ENCODE measurements around the gene DNASE1L1. TPM values are rescaled to one million over a fixed set of nuclear protein-coding genes. Genes with fewer than 3 reads are reported as not detected.
"Not testable (repeated sequence)": the region's sequence is repeated elsewhere in the genome, so short reads cannot be mapped to it uniquely, and the experiment has no call there.

The DNASE1L1 gene
- total and polyA plus RNA-seq, 7 donors: 42.2 to 149 (median 75.1) TPM

DNA sequence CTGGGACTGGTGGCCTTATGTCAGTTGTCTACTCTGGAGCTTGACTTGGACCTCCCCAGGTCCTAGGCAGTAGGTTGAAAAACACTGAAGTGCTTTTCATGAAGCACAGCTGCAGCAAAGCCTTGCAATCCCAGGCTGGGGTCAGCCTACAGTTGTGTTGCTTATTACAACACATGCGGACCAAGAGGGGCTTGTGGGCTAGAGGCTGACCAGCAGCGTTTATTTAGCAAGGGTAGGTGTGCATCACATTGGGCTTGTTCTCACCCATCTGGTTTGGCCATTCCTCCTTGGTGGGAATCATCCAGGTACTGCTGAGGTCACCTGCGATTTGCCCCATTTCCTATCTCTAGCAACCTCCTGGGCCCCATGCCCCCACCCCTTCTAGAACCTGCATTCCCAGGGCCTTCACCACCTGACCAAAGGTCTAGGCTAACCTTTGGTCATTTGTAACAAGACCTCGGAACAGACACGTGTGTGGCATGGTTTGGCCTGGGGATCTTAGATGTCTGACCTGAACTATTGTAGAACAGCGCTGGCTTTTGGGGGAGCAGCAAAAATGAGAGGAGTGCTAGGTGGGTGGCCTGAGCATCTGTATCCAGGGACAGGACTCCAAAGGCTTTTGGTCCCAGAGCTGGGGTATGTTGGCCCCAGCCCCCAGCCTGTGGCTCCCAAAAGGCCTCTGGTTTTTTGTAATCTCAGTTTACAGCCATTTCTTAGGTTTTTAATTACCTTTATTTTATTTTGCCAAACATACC is 7.8 kb downstream of the DNASE1L1 start:
- Histone ChIP-seq H3K4me3 (no peak overlapping the region), H3K27me3 (ENCODE audit: insufficient read depth in 3 of 3, low read length in 2 of 3) (no peaks in the 10 kb centered on the region), H3K4me1 (no peaks in the 10 kb centered on the region), H3K27ac (peak overlapping the region; percentile 97), H3K36me3 (ENCODE audit: insufficient read depth in 1 of 2, low read depth in 1 of 2) (peaks cover 3 to 46% of the 10 kb centered on the region in 2 donors), H3K9me3 (no peaks in the 10 kb centered on the region)
- ATAC-seq (no peak), DNase-seq (no peak)
- intact Hi-C loops (cut with DNase I): no loop called here
- 26 to 45% (median 37%) methylated on average over 6 of the region's 6 CpGs for WGBS, 3 donors
- TF ChIP-seq, protein P1, sequence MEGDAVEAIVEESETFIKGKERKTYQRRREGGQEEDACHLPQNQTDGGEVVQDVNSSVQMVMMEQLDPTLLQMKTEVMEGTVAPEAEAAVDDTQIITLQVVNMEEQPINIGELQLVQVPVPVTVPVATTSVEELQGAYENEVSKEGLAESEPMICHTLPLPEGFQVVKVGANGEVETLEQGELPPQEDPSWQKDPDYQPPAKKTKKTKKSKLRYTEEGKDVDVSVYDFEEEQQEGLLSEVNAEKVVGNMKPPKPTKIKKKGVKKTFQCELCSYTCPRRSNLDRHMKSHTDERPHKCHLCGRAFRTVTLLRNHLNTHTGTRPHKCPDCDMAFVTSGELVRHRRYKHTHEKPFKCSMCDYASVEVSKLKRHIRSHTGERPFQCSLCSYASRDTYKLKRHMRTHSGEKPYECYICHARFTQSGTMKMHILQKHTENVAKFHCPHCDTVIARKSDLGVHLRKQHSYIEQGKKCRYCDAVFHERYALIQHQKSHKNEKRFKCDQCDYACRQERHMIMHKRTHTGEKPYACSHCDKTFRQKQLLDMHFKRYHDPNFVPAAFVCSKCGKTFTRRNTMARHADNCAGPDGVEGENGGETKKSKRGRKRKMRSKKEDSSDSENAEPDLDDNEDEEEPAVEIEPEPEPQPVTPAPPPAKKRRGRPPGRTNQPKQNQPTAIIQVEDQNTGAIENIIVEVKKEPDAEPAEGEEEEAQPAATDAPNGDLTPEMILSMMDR (IDR thresholded peaks at IDR 0.05): no peak

DNA sequence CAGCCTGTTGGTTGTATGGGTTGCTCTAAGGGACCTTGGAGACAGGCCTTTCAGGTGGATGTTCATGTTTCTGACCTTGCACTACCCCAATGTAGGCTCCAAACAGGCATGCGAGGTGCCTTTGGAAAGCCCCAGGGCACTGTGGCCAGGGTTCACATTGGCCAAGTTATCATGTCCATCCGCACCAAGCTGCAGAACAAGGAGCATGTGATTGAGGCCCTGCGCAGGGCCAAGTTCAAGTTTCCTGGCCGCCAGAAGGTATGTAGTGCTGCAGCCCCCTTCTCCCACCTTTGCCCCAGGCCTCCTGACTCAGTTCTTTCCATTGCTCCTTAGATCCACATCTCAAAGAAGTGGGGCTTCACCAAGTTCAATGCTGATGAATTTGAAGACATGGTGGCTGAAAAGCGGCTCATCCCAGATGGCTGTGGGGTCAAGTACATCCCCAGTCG is 8.7 kb downstream of the DNASE1L1 start:
- H3K27me3 ChIP-seq (ENCODE audit: insufficient read depth in 3 of 3, low read length in 2 of 3); H3K9me3 ChIP-seq; ATAC-seq; H3K4me1 ChIP-seq; intact Hi-C loops (cut with DNase I); DNase-seq: not testable (repeated sequence)
- H3K36me3 ChIP-seq (ENCODE audit: insufficient read depth in 1 of 2, low read depth in 1 of 2): peaks cover 3 to 46% of the 10 kb centered on the region in 2 donors
- H3K4me3 ChIP-seq: peak overlapping the region; percentile 83
- 57 to 69% (median 63%) methylated on average over 3 to 6 of the region's 6 CpGs for WGBS, 3 donors
- H3K27ac ChIP-seq: peak overlapping the region; percentile 97

GRCh38 chrX:154399527-154400368 is 9.3 kb downstream of the DNASE1L1 start:
- no peak for DNase-seq
- ATAC-seq: no peak
- H3K27me3 ChIP-seq (ENCODE audit: insufficient read depth in 3 of 3, low read length in 2 of 3): no peaks in the 10 kb centered on the region
- TF ChIP-seq, protein P1 (IDR thresholded peaks at IDR 0.05): no peak
- H3K9me3 ChIP-seq: no peaks in the 10 kb centered on the region
- intact Hi-C loops (cut with DNase I): no loop called here
- H3K4me3 ChIP-seq: peak overlapping the region; percentile 83
- H3K27ac ChIP-seq: peak overlapping the region; percentile 97
- WGBS, 3 donors: 28 to 54% (median 35%) methylated on average over 11 to 14 of the region's 14 CpGs
- H3K36me3 ChIP-seq (ENCODE audit: insufficient read depth in 1 of 2, low read depth in 1 of 2): peaks cover 3 to 40% of the 10 kb centered on the region in 2 donors
- no peaks in the 10 kb centered on the region for H3K4me1 ChIP-seq

- peaks cover 3 to 33% of the 10 kb centered on the region in 2 donors for H3K36me3 ChIP-seq (ENCODE audit: insufficient read depth in 1 of 2, low read depth in 1 of 2)
- H3K9me3 ChIP-seq: no peaks in the 10 kb centered on the region
- peak overlapping the region; percentile 83 for H3K4me3 ChIP-seq
- intact Hi-C loops (cut with DNase I): no loop called here
- DNase-seq: peak; percentile 89 to 95
- WGBS, 3 donors: 0 to 33% (median 0%) methylated on average over 49 of the region's 49 CpGs
- H3K27me3 ChIP-seq (ENCODE audit: insufficient read depth in 3 of 3, low read length in 2 of 3): no peaks in the 10 kb centered on the region
- TF ChIP-seq, protein P1 (IDR thresholded peaks at IDR 0.05): peak; percentile 75
- ATAC-seq: peak; percentile 51 to 76 (median 62)
- no peaks in the 10 kb centered on the region for H3K4me1 ChIP-seq
- peak overlapping the region; percentile 97 for H3K27ac ChIP-seq
These were observed 10.2 kb downstream of the DNASE1L1 start for GRCh38 chrX:154398668-154399526.

All from psoas muscle (tissue), 8 donors.